ENCODE results near the gene IMMP2L.
"Not testable (repeated sequence)": the region's sequence is repeated elsewhere in the genome, so short reads cannot be mapped to it uniquely, and the experiment has no call there.

Gene IMMP2L

DNA sequence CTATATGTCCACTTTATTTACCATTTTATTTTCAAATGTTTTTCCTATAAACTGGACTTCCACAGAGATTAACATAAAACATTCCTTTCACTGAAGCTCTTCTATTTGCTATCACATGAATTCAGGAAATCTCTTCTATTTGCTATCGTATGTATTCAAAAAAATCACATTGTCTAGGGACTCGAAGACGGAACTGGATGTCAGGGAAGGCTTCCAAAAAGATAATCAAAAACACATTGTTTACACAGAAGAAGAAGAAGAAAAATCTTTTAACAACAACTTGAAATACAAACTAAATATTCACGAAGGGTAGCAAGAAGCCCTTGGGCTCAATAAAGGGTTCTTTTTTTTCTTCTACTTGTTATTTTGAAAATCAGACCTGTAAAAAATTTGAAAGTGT lies 897.5 kb downstream of the IMMP2L start:
- no peak for DNase-seq

DNA sequence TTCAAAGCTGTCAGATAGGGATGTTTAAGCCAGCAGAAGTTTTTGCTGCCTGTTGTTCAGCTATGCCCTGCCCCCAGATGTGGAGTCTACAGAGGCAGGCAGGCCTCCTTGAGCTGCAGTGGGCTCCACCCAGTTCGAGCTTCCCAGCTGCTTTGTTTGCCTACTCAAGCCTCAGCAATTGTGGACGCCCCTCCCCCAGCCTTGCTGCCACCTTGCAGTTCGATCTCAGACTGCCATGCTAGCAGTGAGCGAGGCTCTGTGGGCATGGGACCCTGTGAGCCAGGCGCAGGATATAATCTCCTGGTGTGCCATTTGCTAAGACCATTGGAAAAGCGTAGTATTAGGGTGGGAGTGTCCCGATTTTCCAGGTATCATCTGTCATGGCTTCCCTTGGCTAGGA lies 901.7 kb downstream of the IMMP2L start:
- DNase-seq, result not testable (repeated sequence)

DNA sequence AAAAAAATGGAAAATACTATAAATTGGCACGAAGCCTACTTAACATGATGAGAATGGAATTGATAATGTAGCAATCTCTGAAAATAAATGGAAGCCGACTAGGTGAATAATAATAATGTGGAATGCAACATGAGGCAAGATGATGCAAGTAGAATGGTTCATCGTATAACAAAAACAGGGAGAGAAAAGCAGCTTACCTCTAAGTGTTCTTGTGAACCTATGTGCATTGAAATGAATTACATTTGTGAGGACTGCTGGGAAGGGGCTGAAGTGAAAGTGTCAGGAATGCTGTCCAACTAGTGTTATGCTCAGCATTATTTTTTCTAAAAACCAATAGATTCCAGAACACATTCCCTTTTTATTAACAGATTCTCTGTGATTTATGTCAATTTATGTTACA lies 912.0 kb downstream of the IMMP2L start:
- no peak for DNase-seq

DNA sequence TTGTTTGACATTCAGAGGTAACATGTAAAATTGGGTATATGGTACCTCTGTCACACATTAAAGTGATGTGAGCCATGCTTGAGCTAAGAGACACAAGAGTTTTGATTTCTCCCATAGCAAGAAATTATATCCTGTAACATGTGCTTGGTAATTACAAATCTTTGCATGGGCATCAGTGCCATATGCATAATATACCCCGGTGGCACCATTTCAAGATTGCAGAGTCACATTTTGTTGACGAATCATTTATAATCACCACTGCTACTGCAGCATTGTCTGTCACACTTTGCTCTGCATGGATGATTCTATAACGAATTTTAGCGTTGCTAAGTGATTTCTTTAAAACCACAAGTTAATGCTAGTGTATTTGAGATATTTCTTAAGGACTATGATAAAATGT lies 915.0 kb downstream of the IMMP2L start:
- no peak for DNase-seq

DNA sequence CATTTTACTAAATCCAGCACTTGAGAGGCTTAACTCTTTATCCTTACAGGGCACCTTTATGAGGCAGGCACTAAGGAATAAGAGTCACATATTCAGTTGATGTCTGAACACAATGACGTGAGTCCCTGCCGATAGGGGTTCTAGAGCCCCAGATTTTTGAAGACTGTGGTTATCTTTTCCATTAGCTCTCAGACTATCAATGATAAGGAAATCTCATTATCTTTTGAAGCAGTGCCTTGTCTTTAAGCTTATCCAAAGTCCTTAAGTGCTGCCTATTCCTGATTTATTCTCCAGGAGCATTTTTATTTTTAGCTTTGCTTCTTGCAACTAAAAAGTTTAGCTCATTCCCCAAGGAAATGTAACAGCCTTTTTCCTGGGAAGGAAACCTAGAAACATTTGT lies 915.5 kb downstream of the IMMP2L start:
- DNase-seq, result no peak

DNA sequence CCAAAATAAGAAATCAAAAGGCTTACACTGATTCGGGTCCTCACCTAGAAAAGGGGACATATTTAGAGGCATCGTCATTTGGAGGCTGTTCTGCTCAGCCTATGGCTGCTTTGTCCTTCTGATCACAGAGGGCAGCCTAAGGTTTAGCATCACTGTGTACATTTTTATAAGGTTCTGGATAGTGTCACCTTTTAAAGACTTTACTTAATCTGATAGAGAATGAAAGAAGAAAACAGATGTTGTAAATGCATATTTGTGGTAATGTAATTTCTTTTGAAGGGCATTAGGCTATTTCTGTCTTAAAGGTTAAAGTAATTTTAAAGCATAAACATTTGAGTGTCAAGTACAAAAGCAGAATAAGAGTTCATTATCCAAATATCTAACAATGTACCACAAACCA lies 916.7 kb downstream of the IMMP2L start:
- DNase-seq, result no peak

DNA sequence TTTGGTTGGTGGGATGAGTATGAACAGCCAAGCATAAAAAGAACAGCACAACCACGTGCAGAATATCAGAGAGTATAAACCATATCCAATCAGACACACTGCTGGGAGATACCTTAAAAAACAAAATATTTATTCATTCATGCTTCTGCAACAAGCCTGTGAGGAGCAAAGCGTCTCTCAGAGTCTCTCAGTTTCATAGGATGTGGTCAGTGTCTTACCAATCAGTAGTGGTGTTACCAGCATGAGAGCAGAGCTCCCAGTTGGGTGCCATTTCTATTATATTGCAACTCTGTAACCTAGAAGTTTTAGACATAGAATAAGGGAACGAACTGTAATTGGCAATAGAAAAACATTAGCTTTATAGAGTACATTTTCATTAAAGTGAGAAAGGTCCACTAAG lies 917.2 kb downstream of the IMMP2L start:
- no peak for DNase-seq

DNA sequence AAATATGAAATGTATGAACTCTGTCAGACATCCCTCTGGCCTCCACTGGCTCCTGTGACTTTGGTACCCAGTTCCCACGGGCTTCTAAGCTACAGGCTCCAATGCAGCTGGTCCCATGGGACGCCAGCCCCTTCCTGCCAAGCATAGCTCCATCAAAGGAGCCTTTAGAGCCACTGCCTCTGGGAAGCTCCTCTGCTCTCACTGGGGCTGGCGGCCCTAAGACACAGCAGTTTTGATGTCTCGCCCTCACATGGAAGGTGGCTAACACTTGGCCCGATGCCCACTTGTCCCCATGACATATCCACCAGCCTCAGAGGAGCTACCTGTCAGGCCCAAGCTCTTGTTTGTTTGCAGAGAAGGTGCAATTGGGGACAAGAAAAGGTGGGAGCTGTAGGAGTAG lies 925.0 kb downstream of the IMMP2L start:
- DNase-seq, result no peak

DNA sequence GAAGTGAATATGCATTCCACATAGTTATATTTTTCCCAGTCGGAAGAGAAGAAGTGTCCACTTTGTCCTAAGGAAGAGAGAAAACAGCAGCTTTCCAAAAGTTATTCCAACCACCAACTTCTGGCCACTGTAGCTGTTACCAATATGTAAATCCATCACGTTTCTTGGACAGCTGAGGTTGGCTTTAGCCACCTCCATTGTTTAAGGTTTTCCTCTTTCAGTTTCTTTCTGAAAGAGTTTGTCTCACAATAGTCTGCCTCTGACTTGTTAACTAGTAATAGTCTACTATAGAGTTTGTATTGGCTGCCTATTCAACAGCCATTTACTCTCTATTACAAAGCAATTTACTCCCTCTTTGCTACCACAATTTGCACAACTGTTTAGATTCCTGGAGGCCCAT lies 929.0 kb downstream of the IMMP2L start:
- no peak for DNase-seq

DNA sequence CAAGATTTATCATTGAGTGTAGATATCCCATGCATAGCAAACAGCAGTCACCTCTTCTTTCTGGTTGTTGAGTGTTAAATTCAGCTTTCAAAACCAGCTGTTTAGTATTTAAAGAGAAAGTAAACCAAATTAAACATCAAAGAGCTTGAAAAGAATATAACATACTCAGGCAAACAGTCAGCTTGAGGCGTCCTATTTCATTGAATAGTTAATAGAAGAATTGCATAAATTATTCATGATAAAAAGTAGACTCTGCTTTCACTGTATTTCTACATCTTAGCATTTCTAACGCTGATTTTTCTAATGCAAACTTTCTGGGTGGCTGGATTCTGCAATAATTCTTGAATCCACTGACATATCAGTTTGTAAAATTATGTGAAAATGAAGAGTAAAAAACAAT lies 935.9 kb downstream of the IMMP2L start:
- no peak for DNase-seq

DNA sequence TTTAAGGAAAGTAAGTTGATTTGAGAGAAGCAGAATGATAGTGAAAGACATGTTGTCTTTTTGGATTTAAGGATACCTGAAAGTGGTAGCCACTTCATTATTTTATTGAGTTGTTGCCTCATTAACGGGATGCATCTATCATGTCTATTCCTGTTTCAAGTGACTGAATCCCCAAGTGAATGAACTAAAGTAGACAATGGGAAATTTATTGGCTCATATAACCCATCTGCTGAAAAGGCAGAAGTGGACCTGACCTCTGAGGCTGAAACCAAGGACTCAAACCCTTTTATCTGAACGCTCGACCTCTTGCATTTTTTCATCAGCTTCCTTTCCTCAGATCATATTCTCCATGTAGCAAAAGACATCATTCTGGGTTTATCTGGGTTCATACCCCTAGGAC lies 937.0 kb downstream of the IMMP2L start:
- DNase-seq, result no peak

DNA sequence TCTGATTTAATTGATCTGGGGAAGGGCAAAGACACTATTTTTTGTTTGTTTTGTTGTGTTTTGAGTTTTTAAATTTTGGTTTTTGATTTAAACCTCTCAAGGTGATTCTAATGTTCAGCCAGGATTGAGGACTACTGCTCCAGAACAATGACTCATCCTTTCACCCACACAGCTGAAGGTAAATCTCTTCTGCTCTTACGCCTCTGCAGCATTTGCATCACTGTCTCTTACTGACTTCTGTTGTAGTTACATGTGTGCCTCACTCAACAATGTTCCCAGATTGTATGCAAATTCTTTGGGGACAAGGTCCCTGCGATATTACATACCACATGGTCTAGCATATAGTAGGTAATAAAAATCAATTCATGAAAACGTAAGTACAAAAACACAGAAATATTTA lies 938.9 kb downstream of the IMMP2L start:
- no peak for DNase-seq

DNA sequence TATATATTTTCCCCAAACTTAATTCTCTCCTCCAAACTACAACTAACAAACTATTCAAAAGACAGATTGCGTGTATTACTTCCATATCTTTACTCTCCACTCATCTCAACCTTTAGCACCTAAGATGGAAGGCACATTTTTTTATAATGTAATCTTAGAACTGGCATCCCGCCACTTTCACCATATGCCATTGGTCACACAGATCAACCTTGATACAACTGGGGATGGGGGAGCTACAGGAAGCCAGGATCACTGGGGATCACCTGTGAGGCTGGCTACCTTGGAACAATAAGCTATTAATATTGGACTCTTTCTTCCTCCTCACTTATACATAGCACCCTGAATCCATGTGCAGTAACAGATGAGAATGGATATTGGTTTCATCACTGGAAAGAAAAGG lies 941.0 kb downstream of the IMMP2L start:
- DNase-seq, result no peak

DNA sequence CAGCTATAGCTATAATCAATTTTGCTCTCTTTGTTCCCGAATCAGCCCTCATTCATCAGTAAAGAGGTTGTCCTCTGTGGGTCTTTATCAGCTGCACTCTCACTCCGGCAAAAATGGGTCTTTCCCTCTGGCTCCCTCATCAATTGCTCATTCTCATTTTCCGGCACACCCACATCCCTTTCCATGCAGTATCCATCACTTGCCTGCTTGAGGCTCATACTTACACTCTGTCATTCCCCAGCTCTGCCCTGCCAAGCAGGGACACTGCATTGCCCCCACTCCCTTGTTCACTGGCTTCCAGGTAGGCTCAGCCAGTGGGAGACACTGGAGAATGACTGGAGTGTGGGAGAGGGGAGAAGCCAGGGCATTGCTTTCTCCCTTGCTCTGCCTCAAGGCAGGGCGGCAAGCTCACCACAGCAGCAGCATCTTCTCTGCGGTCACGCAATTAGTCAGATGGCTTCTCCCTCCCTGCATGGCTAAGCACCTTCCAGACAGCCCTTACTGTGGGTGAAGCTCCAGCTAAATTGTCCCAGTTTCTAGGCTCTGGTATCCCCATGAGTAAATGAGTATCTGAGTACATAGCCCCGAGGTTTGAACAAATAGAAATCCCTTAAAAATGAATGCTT lies 942.1 kb downstream of the IMMP2L start:
- DNase-seq, result no peak

Data from NCI-H1436 treated with DMSO at 0.1 percent for 48 hours (cell line).